HG03097 (cell line): ENCODE measurements around the gene SEMA4A.
"Not testable (repeated sequence)": the region's sequence is repeated elsewhere in the genome, so short reads cannot be mapped to it uniquely, and the experiment has no call there.

Experiments used
- ATAC-seq: cut with Tn5 transposase; IDR thresholded peaks from one replicate; pipeline ENCODE4 v1.9.1; 2021; ENCODE audit not compliant: unreplicated experiment, low FRiP score

Gene SEMA4A

GRCh38 chr1:156190265-156190664, 36.9 kb downstream of the SEMA4A start:
- not testable (repeated sequence) for ATAC-seq

DNA sequence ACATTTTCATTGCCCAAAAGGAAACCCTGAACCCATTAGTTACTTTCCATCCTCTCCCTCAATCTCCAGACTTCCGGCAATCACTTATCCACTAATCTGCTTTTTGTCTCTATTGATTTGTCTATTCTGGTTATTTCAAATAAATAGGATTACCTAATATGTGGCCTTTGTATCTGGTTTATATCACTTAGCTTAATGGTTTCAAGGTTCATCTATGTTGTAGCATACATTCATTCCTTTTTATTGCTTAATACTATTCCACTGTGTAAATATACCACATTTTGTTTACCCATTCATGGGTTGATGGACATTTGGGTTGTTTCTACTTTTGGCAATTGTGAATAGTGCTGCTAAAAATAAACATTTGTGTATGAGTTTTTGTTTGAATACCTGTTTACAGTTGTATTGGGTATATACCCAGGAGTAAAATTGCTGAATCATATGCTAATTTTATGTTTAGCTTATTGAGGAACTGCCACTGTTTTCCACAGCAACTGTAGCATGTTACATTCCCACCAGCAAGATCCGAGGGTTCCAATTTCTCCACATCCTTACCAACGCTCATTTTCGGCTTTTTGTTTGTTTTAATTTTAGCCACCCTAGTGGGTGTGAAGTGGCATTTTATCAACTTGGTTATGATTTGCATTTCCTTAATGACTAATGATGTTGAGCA, 38.0 kb downstream of the SEMA4A start:
- ATAC-seq: no peak

GRCh38 chr1:156193208-156193487, 39.8 kb downstream of the SEMA4A start:
- no peak for ATAC-seq

- ATAC-seq: peak; percentile 94
These were observed 40.3 kb downstream of the SEMA4A start, which contains the start of gene SLC25A44 for GRCh38 chr1:156193488-156194299. SLC25A44 (plus strand) TSS chr1:156194104; CDS start chr1:156199848, 5,744 bp downstream.

DNA sequence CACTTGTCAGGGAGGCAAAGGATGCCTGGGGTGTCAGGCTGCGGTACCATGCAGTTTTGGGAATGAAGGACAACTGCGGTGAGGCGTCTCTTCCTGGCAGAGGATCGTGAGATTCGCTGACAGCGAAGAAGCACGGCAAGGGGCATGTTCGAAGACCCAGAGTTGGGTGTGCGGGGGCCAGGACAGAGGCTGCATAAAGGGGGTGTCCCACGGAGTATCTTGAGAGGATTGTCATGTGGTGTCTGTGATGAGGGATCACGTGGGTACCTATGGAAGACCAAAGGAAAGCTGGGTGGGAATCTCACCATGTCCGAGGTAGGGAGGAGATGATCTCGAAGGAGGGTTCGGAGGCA, 40.9 kb downstream of the SEMA4A start:
- ATAC-seq: peak; percentile 9

- ATAC-seq: no peak
These were observed 42.5 kb downstream of the SEMA4A start for GRCh38 chr1:156195853-156196252.

DNA sequence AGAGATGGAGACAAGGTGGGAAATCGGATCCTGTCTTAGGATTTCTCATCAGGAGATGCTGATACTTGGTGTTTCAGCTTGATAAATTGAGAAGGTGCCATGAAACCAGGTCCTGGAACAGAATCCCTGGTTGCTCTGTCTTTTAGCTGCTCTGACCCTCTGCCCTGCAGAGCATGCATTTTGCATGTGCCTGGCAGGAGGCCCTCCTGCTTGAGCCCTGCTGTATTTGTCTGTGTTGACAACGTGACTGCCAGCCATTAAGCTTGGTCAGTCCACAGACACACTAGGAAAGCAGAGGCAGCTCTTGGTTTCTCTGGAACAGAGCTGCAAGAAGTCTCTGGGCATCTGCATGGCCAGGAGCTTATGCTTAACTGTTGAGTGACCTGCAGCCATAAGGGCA, 43.1 kb downstream of the SEMA4A start:
- no peak for ATAC-seq

GRCh38 chr1:156198831-156199349, 45.5 kb downstream of the SEMA4A start:
- ATAC-seq: no peak

DNA sequence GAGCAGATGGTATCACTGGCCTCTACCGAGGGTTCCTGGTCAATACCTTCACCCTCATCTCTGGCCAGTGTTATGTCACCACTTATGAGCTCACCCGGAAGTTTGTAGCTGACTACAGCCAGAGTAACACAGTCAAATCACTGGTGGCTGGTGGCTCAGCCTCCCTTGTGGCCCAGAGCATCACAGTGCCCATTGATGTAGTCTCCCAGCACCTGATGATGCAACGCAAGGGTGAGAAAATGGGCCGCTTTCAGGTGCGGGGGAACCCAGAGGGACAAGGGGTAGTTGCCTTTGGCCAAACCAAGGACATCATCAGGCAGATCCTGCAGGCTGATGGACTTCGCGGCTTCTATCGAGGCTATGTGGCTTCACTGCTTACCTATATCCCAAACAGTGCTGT, 46.7 kb downstream of the SEMA4A start:
- no peak for ATAC-seq

DNA sequence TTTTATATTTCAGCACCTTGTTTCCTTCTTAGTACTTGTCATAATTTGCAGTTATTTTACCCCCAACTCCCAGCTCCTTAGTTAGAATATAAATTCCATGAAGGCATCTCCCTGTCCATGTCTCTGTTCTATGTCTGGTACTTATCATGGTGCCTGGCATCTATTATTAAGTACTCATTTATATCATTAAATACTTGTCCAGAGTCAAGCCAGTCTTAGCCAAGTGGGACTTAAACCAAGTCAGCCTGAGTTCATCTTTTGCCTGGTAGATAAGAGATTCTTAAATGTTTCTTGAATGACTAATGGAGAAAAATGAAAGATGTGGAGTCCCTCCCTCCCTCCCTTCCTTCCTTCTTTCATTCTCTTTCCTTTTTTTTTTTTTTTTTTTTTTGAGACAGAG, 49.9 kb downstream of the SEMA4A start:
- no peak for ATAC-seq

- no peak for ATAC-seq
These were observed 51.3 kb downstream of the SEMA4A start for GRCh38 chr1:156204686-156205085.

DNA sequence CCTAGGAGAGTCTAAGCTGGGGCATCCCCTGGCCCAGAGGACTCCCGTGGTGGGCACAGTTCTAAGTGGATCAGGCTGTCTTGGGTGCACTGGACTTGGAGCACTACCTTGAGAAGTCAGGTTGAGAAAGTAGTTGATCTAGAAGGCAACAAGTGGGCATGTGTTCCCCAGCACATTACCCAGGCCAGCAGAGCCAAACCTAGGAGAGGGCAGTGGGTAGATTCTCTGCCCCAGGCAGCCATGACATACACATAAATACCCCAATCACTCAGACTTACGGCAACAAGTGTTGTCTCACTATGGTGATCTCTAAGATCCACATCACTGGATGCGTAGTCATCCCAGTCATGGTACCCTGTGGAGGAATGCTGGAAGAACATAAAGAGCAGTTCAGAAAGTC, 57.9 kb downstream of the SEMA4A start:
- ATAC-seq: no peak

DNA sequence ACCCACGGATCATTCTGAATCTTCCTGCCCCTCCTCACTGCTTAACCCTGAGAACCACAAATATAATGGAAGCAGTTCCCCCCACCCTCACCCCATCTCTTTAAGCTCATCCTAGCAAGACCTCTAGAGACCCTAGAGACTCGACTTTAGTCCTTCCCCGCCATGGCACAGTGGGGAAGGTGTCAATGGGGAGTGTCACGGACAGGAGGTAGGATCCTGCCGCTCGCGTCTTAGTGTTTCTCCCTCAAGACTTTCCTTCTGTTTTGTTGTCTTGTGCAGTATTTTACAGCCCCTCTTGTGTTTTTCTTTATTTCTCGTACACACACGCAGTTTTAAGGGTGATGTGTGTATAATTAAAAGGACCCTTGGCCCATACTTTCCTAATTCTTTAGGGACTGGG, 58.7 kb downstream of the SEMA4A start:
- no peak for ATAC-seq

DNA sequence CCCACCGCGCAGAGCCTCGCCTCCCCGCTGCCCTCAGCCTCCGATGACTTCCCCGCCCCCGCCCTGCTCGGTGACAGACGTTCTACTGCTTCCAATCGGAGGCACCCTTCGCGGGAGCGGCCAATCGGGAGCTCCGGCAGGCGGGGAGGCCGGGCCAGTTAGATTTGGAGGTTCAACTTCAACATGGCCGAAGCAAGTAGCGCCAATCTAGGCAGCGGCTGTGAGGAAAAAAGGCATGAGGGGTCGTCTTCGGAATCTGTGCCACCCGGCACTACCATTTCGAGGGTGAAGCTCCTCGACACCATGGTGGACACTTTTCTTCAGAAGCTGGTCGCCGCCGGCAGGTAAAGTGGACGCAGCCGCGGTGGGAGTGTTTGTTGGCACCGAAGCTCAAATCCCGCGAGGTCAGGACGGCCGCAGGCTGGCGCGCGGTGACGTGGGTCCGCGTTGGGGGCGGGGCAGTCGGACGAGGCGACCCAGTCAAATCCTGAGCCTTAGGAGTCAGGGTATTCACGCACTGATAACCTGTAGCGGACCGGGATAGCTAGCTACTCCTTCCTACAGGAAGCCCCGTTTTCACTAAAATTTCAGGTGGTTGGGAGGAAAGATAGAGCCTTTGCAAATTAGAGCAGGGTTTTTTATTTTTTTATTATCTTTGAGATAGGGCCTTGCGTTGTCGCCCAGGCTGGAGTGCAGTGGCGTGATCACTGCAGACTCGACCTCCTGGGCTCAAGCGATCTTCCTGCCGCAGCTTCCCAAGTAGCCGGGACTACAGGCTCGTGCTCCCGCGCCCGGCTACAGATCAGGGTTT, 59.7 kb downstream of the SEMA4A start, which contains the start of gene PMF1:
PMF1 (plus strand) TSS at position 175 of the 811 bp plus-strand sequence; CDS start at position 184, 9 bp downstream.
- ATAC-seq: peak; percentile 75

GRCh38 chr1:156213644-156213966, 60.2 kb downstream of the SEMA4A start:
- ATAC-seq: no peak

GRCh38 chr1:156214024-156214748, 60.8 kb downstream of the SEMA4A start:
- ATAC-seq: no peak

GRCh38 chr1:156216361-156217086, 63.1 kb downstream of the SEMA4A start:
- not testable (repeated sequence) for ATAC-seq

DNA sequence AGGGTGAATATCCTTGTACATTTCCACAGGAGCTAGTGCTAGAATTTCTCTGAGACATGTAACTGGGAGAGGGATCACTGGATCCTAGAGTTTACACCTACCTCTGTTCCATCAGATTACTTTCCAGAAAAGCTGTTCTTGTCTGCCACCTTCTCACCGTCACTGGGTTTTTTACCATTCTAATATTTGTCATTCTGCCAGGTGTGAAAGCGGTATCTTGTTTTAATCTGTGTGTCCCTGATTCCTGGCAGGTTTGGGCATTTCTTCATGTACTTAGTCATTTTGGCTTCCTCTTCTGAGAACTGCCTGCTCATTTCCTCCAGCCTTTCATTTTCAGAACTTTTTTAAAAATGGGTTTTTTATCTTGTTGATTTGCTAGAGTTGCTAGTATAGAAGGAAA, 64.5 kb downstream of the SEMA4A start:
- no peak for ATAC-seq

DNA sequence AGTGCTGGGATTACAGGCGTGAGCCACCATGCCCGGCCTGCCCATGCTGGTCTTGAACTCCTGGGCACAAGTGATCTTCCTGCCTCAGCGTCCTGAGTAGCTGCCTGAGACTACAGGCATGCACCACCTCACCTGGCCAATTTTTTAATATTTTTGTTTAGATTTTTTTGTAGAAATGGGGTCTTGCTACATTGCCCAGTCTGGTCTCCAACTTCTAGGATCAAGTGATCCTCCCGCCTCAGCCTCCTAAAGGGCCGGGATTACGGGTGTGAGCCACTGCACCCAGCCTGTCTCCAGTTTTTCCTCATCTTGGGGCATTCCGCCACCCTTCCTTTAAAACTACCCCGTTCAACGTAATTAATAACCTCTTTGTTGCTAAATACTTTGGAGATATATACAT, 66.8 kb downstream of the SEMA4A start:
- ATAC-seq: no peak
